NCI-H2029 (cell line): ENCODE data around the gene LTBP2.

Source experiments
- DNase-seq: peaks from one replicate; lab custom pipeline; 2025; lab: John Stamatoyannopoulos, UW

Gene LTBP2

GRCh38 chr14:74611650-74612349 lies at the start of gene LTBP2:
Gene LTBP2, minus strand, starts transcription at chr14:74612237. Its CDS starts 293 bp downstream, at chr14:74611944.
- no peak for DNase-seq

DNA sequence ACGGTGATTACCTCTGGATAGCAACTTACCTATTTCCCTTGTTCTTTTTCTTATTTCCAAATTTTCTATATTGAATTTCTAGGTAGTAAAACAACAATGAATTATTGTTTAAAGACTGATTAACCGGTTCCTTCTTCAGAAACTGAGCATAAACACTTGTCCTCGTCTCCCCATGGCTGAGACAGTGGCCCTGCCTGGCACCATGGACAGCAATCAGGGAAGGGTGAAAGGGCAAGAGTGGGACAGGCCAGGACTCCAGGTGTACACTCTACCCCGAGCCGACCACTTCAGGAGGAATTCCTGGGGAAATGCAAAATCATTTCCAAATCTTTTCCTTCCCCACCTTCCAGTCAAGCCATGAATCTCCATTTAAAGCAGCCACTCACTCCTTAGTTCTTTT lies 48.8 kb upstream of the LTBP2 start:
- no peak for DNase-seq

GRCh38 chr14:74660167-74660566 lies 48.1 kb upstream of the LTBP2 start:
- no peak for DNase-seq

DNA sequence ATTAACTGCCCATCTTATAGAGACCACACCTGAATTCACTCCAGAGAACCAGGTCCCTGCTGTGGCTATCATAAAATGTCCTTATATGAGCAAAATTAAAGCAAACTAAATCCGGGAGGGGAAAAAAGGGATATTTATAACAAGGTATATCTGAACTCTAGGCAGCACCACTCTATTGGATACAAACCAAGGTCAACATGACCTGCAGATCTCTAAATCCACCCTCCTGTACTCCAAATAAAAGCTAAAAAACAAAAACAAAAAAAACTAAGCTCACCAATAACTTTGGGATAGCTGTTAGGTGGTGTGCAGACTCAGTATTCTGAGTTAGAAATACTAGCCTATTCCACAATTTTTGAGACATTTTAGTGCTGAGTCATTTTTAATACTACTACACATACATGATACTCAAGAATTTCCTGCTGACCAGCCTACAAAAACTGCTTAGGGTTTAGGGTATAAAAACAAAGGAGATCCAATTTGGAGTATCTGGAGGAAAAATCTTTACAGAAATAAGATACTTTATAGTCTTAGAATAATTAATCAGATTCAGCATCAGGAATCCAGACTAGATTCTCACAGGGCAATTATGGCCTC lies 46.6 kb upstream of the LTBP2 start:
- no peak for DNase-seq

DNA sequence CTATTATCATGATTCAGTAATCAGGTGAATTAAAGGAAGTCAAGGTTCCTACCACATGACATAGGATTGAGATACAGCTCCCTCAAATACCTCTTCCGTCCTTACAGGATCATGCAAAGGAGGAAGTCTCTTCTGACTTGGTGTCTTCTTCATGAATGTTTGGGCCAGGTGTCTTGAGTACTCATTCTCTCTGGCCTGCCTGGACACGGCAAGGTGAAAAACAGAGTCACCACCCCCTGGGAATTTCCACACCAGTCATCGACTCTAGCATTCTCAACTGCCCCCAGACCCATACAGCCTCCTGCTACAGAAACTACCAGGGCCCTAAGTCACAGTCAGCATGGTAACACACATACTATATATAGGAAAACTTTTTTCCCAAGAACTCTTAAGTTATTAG lies 44.9 kb upstream of the LTBP2 start:
- DNase-seq = no peak

DNA sequence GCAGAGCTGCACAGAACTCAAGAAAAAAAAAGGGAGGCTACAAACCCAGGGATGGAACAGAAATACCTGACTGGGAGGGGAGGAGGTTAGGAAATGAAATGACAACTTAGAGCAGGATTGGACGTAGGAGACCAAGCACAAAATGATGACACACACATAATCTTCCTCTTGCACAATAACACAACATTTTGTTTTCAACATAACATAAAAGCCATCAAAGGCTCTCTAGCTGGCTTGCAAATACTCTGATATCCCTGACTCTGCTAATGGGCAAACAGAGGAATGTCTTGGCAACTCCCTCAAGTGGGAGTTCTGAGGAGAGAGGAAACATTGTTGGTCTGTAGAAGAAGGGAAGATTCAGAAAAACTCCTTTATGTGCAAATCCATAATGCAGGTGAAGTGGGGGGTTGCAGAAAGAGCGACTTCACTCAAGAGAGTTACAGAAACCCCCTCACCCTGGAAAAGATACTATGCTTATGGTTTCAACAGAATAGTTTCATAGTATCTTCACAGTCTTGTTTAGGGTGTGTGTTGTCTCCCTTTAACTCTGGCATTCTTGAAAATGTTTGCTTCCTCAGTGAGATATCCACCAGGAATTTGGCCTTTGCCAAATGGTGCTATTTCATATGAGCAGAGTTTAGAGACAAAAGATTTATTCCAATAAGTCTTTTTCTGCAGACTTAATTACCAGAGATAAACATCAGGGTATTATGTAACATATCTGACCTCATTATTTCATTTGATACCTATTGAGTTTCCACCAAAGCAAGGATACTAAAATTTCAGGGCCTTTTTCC lies 43.8 kb upstream of the LTBP2 start:
- no peak for DNase-seq

DNA sequence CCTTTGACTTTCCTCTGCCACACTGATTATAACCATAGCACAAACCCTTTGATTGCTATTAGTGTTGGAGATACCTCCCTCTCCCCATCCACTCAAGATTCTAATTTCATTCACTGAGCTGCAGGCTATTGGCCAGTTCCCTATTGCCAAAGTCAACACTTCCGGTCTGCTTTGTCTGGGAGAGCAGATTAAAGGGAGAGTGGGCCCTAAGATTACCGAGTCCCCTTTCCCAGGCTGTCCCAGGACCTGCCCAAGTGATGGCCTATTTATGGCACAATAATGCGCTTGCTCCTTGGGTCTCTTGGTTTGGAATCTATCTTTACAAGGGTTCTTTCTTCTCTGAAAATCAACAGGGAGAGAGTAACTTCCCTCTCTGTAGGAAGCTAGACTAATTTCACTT lies 42.9 kb upstream of the LTBP2 start:
- DNase-seq = no peak

DNA sequence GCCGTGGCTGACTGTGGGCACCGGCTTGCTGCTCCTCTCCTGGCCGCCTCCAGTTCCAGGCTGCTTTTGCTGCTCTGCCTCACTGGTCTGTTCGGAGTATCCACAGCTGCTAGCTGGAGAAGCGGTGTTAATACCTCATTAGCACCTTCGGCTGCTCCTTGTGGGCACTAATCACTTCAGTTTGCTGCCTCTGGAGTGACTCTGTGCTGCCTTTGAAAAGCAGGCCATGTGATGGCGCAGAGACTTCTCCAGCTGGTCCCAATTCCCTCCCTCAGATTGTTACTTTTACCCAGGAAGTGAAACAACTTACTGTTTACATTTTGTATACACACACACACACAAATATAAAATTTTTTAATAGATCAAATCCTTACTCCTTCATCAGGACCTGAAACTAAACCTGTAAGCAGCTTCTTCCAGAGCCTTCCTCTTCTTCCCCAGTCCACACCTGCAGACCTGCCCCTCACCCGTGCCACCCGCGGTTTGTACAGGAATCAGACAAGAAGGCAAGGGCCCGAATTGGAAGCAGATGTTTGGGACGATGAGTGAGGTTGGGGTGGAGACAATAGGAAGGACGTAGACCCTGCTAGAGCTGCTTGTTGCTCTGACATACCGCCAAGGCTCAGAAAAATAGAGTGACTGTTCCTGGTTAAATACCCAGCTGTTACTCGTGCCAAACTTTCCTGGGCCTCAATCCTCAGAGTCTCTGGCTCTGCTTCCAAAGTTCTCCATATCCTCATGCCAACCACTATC lies 41.5 kb upstream of the LTBP2 start:
- no peak for DNase-seq

GRCh38 chr14:74652541-74652940 lies 40.5 kb upstream of the LTBP2 start:
- no peak for DNase-seq

DNA sequence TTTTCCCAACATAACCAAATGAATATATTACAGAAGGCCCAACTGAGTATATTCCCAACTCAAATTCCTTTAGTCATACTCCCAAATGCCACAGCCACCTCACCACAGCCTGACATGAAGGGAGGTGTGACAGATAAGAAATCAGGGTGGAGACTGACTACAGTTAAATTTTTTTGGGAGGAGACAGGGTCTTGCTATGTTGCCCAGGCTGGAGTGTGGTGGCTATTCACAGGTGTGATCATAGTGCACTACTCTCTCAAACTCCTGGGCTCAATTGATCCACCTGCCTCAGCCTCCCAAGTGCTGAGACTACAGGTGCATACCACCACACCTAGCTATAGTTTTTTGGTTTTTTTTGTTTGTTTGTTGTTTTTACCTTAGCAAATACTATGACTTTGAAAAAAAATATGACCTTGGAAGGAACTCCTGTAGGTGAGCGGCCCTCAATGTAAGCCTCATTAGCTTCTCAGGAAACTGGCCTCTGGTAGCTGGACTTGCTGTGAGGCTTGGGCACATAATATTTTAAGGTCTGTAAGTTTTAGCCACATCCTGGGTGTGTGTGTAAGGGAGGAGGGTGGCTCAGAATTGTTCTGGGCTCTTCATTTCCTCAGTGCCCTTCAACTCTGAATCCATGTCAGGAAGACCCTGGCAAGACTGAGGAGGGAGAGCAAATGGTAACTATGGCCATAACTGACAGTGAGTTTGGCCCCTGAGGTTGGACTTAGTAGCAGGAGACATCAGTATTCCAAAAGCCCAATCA lies 39.1 kb upstream of the LTBP2 start:
- DNase-seq = no peak

DNA sequence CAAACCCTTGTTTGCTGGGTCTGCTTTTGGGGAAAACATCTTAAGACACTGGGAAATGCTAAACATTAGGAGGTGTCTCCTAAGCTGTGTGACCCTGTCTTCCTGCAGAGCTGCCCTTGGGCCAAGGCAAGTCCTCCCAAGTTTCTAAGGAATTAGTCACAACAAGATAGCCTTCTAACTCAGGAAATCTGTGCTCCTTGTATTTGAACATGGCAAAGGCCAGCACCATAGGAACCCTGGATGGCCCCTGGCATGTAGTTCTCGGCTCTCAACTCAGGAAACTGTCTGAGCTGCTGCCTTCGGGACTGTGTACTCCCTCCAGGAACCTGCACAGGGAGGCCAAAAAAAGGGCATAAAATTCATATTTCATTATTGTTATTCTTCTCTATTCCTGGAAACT lies 37.6 kb upstream of the LTBP2 start:
- DNase-seq = no peak

- no peak for DNase-seq
Observed at GRCh38 chr14:74649167-74649566, 37.1 kb upstream of the LTBP2 start.

- DNase-seq = no peak
Observed at GRCh38 chr14:74648601-74649000, 36.6 kb upstream of the LTBP2 start.

- DNase-seq = peak; percentile 43
Observed at GRCh38 chr14:74647678-74648461, 35.8 kb upstream of the LTBP2 start.

DNA sequence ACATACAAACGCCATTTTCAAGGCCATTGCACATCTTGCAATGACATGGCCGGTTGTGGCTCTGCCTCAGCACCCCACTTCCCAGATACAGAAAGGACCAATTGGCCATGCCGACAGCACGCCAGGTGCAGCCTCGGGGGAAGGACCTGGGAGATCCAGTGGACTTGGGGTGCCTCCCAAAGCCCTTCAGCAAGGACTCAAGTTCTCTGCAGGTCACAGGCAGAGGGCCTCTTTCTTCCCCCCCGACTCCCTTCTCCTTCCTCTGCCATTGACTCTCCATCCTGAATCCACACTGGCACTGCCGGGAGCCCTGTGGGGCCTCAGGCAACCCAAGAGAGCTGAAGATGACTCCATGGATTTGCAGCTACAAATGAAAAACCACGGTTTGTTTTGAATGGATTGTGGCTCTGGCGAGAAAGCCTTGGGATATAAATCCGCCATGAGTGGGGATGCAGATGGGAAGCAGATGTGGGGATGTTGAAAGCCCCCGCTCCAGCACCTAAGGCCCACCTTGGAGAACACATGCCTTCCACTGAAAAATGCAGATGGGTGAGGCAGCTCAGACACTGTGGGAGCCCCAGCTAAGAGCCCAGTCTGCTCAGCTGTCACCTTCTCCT lies 35.1 kb upstream of the LTBP2 start:
- no peak for DNase-seq

GRCh38 chr14:74645756-74646470 lies 33.9 kb upstream of the LTBP2 start:
- DNase-seq = no peak

DNA sequence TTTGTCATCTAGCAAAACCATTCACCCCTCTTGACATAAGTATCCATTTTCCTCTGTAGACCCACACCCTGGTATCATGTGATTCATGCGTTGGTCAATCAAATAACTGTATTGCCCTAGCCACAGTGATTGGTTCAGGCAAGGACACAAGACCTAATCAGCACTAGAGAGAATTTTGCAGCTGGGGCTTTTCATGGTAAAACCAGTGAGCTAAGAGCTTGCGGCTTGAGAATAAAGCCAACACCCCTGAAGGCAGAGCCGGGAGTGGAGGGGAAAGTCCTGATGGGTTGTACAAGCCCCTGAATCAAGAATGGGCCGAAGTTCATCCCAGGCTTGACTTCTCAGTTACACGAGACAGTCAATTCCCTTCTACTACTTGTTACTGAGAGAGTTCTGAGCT lies 33.2 kb upstream of the LTBP2 start:
- DNase-seq = no peak

DNA sequence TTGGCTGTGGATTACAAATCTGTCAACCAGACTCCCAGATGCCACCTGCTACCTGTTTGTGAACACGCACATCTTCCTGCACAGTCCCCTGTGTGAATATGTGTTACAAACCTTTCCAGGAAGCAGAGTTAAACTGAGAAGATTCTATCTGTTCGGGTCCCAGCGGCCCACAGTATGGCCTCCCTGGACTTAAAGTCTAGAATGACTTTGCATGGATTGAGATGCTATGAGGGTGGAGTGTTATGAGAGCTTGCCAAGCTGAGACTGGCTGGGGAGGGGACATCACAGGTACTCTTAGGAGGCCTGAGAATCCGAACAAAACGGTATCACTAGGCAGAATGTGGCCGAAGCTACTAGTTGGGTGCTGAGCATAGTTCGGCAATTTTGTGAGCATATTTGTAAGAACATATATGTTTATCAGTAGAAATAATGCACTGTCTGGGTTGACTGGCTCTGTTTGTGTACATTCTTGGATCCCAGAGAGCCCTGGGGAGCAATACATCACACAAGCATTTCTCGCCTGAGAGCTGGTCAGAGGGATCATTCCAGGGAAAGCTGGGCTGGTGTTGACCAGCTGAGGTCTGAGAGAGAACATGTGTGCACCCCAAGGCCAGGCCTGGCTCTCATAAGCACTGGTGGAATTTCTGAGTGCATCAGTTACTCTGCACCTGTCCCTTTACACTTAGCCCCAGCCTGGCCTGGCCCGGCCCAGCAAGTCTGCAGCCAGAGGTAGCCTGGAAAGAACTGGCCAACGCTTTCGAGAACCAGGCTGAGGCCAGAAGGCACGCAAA lies 29.8 kb upstream of the LTBP2 start:
- no peak for DNase-seq

DNA sequence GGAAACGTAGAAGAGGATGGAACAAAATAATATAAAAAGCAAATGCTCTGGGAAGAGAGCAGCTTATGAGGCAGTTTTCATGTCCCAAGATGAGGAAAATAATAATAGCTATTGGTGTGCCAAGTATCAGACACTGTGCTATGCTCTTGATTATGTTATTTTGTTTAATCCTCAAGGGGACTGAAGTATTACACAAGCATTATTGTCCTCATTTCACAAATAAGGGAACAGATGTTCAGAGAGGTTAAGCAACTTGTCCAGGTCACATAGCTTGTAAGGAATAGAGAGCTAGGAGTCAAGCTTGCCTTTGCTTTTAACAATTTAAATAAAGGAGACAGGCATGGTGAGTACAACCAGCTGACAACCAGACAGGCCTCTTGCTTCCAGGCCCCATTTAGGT lies 26.9 kb upstream of the LTBP2 start:
- no peak for DNase-seq
